Measurements from ENCODE around the gene PLD5.

GRCh38 chr1:242440757-242441156 lies 83.7 kb downstream of the PLD5 start:
- no peak for TF ChIP-seq CTCF (IDR thresholded peaks at IDR 0.05)
- TF ChIP-seq POLR2A (IDR thresholded peaks at IDR 0.05), result no peak
- TF ChIP-seq EP300 (IDR thresholded peaks at IDR 0.05), result no peak
- no peak for TF ChIP-seq POLR2AphosphoS5 (IDR thresholded peaks at IDR 0.05)
